Lung (tissue), 12 donors: ENCODE data around the gene UGT1A6. TPM values are rescaled to one million over a fixed set of nuclear protein-coding genes. Genes with fewer than 3 reads are reported as not detected.

Source experiments
- ATAC-seq: fragments of 200-7000 bp; cut with Tn5 transposase; one replicate; pipeline ENCODE4 v1.9.1; 2020; ENCODE audit warnings: moderate number of reproducible peaks; ENCODE audit not compliant: insufficient read depth, low FRiP score
- DNase-seq, 3 donors: peaks; one replicate each; pipeline ENCODE4 v3.0.0-alpha.2; 2013 to 2017
- H3K27ac ChIP-seq, 2 donors: one replicate each; pipeline ENCODE4 v1.5.1; 2013; ENCODE audit warnings: mild to moderate bottlenecking in 2 of 2, moderate library complexity in 2 of 2, control low read depth in 1 of 2, inconsistent platforms in 1 of 2, low read depth in 1 of 2, low read length in 1 of 2
- H3K27me3 ChIP-seq, 3 donors: one replicate each; pipeline ENCODE4 v1.5.1; 2013; ENCODE audit warnings: low read length in 2 of 3; ENCODE audit not compliant: control insufficient read depth in 3 of 3, insufficient read depth in 3 of 3
- H3K36me3 ChIP-seq, 4 donors: one replicate each; pipeline ENCODE4 v1.5.1; 2013; ENCODE audit warnings: low read length in 4 of 4, mild to moderate bottlenecking in 1 of 4, moderate library complexity in 1 of 4; ENCODE audit not compliant: control insufficient read depth in 4 of 4, insufficient read depth in 4 of 4
- H3K4me1 ChIP-seq, 5 donors: one replicate each; pipeline ENCODE4 v1.5.1; 2013; ENCODE audit warnings: low read length in 5 of 5, mild to moderate bottlenecking in 2 of 5, moderate library complexity in 1 of 5; ENCODE audit not compliant: control insufficient read depth in 5 of 5, insufficient read depth in 5 of 5
- H3K4me3 ChIP-seq: one replicate; pipeline ENCODE4 v1.5.1; 2013; ENCODE audit warnings: mild to moderate bottlenecking, control low read depth, moderate library complexity
- H3K9ac ChIP-seq, 2 donors: one replicate each; pipeline ENCODE4 v1.5.1; 2013; ENCODE audit warnings: low read length in 2 of 2, control low read depth in 1 of 2; ENCODE audit not compliant: insufficient read depth in 1 of 2
- H3K9me3 ChIP-seq, 4 donors: one replicate each; pipeline ENCODE4 v1.5.1; 2013; ENCODE audit warnings: low read length in 3 of 4, mild to moderate bottlenecking in 1 of 4, moderate library complexity in 1 of 4; ENCODE audit not compliant: control insufficient read depth in 4 of 4, insufficient read depth in 3 of 4
- WGBS, 2 donors: extraction: QIAGEN DNeasy Blood & Tissue Kit; methylation state at CpG; one replicate each; pipeline ENCODE4 v1.1.7; 2013; 5-methylcytosine and 5-hydroxymethylcytosine counted together
- polyA plus RNA-seq, 2 donors: library from polyadenylated mRNA; stranded (reverse); fragments of 200-250 nt; gene quantifications; one replicate each; pipeline ENCODE4 v1.2.1, GENCODE V29; 2013
- total RNA-seq, 2 donors: library from RNA; depleted of rRNA in 1 of 2; stranded (reverse); fragments of >200 nt in 1 of 2; gene quantifications; one replicate each; pipeline ENCODE4 v1.2.1, GENCODE V29; 2014 to 2021
- TF ChIP-seq, protein P1 (sequence below): IDR thresholded peaks from 2 replicates; pipeline ENCODE4 v1.5.1; 2012; ENCODE audit warnings: mild to moderate bottlenecking; ENCODE audit errors: control extremely low read depth, extremely low read depth
- donor health status: control.
- donor health status: control.
- donor health status: Bipolar disorder and iron deficiency.
- donor health status: healthy.
- donor health status: DM: yes; HTN: yes; CAD: no.

UGT1A6 gene
- total and polyA plus RNA-seq, 4 donors = 0.63 to 2.3 (median 1.5) TPM

DNA sequence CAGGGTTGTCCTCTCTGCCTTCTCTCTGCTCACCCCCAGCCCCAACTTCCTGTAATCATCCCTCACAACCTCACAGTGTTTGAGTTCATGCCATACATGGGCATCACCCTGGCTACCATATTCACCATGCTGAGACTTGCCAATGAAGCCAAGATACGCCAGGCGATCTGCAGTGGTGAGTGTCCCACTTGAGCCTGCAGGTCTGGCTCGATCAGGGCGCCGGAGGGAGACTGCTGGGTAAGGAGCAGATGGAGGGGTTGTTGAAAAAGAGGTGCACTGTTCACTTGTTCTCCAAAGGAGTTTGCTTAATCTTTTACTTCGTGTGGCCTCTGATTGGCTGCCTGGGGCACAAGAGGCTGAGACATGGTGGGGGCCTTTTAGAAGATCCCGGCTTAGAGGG, 100.0 kb downstream of the UGT1A6 start:
- Histone ChIP-seq H3K9ac (no peak overlapping the region), H3K9me3 (no peaks in the 10 kb centered on the region), H3K4me3 (no peak overlapping the region), H3K36me3 (no peaks in the 10 kb centered on the region), H3K4me1 (no peaks in the 10 kb centered on the region), H3K27me3 (no peaks in the 10 kb centered on the region), H3K27ac (no peak overlapping the region)
- TF ChIP-seq, protein P1, sequence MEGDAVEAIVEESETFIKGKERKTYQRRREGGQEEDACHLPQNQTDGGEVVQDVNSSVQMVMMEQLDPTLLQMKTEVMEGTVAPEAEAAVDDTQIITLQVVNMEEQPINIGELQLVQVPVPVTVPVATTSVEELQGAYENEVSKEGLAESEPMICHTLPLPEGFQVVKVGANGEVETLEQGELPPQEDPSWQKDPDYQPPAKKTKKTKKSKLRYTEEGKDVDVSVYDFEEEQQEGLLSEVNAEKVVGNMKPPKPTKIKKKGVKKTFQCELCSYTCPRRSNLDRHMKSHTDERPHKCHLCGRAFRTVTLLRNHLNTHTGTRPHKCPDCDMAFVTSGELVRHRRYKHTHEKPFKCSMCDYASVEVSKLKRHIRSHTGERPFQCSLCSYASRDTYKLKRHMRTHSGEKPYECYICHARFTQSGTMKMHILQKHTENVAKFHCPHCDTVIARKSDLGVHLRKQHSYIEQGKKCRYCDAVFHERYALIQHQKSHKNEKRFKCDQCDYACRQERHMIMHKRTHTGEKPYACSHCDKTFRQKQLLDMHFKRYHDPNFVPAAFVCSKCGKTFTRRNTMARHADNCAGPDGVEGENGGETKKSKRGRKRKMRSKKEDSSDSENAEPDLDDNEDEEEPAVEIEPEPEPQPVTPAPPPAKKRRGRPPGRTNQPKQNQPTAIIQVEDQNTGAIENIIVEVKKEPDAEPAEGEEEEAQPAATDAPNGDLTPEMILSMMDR = no peak
- no peak for ATAC-seq
- no peak for DNase-seq
- 83 to 89% methylated on average over 7 of the region's 7 CpGs for WGBS, 2 donors

DNA sequence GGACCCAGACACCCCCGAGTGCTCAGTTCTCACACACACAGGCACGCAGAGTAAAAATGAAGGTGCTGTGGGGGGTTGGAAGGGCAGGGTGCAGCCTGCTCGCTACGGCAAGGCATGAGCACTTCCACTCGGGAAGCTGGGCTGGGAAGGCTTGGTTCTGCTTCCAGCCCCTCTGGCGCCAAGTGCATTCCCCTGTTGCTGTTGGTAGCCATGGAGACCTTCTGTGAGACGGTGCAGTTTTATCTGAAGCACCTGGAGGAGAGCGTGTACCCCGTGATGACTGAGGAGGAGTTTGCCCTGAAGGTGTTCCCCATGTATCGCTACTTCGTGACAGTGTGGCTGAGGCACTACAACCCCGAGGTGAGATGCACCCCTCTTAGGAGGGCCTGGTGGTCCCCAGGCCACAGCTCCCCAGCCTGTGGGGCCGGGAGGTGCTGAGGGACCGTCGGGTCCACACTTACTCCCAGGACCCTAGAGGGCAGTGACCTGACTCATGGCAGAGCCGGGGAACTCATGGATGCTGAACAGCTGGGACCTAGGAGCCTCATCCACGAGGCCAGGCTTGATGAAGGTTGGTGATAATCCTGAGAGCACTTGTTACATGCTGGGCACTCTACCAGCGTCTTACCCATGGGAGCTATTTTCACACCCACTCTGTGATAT, 100.9 kb downstream of the UGT1A6 start:
- Histone ChIP-seq H3K36me3 (no peaks in the 10 kb centered on the region), H3K9me3 (no peaks in the 10 kb centered on the region), H3K9ac (no peak overlapping the region), H3K27me3 (no peaks in the 10 kb centered on the region), H3K27ac (no peak overlapping the region), H3K4me1 (no peaks in the 10 kb centered on the region), H3K4me3 (no peak overlapping the region)
- DNase-seq (peak; percentile 20 to 59 (median 55)), ATAC-seq (no peak)
- TF ChIP-seq, protein P1 = no peak
- 65 to 85% methylated on average over 18 of the region's 18 CpGs for WGBS, 2 donors

DNA sequence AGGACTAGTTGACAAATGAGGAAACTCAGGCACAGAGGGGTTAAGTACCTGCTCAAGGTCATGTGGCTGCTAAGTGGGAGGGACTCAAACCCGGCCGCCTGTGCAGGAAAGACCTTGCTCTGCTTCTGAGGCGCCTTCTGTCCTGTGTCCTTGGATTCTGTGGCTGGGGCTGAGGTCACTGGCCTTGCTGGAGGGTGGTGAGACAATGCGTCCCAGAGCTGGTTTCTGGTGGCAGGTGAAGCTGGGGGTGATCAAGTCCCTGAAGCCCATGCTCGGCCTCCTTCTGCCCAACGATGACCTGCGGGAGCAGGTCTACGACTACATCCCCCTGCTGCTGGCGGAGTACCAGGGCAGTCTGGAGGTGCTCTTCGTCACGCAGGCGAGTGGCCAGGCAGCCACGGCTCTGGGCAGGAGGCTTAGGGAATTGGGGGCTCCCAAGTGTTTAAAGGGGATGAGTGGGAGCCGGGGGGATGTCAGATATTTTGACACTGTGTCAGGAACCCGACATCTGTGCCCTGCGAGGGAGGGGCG, 101.5 kb downstream of the UGT1A6 start:
- H3K36me3 ChIP-seq = no peaks in the 10 kb centered on the region
- H3K27me3 ChIP-seq = no peaks in the 10 kb centered on the region
- 68 to 81% methylated on average over 17 of the region's 17 CpGs for WGBS, 2 donors
- H3K4me3 ChIP-seq = no peak overlapping the region
- TF ChIP-seq, protein P1 = no peak
- DNase-seq (peak in 1 of 3 donors; percentile 33), ATAC-seq (no peak)
- H3K27ac ChIP-seq = no peak overlapping the region
- H3K9me3 ChIP-seq = no peaks in the 10 kb centered on the region
- no peaks in the 10 kb centered on the region for H3K4me1 ChIP-seq
- H3K9ac ChIP-seq = no peak overlapping the region

DNA sequence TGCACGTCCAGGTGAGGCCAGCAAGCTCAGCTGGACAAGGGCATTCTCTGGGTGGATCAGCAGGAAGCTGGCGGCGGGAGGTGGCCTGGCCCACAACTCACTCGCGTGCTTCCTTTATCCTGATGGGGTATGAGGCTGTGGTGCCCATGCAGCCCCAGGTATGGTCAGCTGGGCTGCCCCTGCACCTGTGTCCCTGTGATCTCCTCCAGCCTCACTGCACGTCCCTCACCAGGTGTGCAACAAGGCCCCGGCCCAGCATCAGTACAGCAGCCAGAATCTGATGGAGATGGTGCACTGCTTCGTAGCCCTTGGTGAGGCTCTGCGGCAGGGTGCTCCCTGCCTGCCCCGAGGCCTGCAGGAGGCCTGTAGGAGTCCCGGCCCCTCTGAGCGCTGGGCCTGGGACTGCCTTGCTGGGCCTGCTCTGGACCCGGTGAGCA, 103.1 kb downstream of the UGT1A6 start:
- H3K4me3 ChIP-seq = no peak overlapping the region
- no peaks in the 10 kb centered on the region for H3K27me3 ChIP-seq
- DNase-seq = no peak
- H3K9me3 ChIP-seq = no peaks in the 10 kb centered on the region
- TF ChIP-seq, protein P1 = no peak
- 94 to 95% methylated on average over 13 of the region's 13 CpGs for WGBS, 2 donors
- no peaks in the 10 kb centered on the region for H3K4me1 ChIP-seq
- H3K36me3 ChIP-seq = no peaks in the 10 kb centered on the region
- ATAC-seq = no peak
- no peak overlapping the region for H3K9ac ChIP-seq
- no peak overlapping the region for H3K27ac ChIP-seq
